ENCODE measurements around the gene CSRP1.

DNA sequence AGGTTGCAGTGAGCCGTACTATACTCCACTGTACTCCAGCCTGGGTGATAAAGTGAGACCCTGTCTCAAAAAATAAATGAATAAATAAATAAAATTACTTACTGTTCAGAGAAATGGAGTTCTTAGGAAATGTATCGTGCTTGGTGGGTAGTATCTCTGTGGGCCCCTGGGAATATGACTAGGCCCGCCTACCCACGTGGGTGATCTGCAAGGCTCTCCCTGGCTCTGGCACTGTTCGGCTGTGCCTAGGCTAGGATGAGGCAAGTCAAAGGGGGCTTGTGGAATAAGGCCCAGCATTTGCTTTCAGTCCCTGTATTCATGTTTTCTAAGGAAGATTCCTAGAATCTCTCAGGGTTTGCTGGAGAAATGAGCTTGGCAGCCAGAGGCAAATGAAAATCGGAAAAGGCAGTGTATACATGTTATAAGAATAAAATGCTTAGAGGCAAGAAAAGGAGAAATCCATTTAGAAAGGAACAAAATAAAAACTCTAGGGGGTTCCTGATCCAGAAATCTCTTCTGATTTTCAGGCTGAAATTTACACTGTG lies 4.5 kb upstream of the CSRP1 start:
- no peak for TF ChIP-seq POLR2A (IDR thresholded peaks at IDR 0.05)
- no peak for TF ChIP-seq POLR2AphosphoS5 (IDR thresholded peaks at IDR 0.05)
